GM21529 (cell line): ENCODE data around the gene ZBED6.
A peak's percentile ranks its signal among the peaks of the same experiment; 100 is the strongest.
"Not testable (repeated sequence)": the region's sequence is repeated elsewhere in the genome, so short reads cannot be mapped to it uniquely, and the experiment has no call there.

Experiments
- ATAC-seq: cut with Tn5 transposase; IDR thresholded peaks from one replicate; pipeline ENCODE4 v1.9.1; 2021; ENCODE audit not compliant: unreplicated experiment

ZBED6 gene

GRCh38 chr1:203795441-203796235 lies at the start of gene ZBED6, which contains the start of gene ZC3H11A:
ZBED6 (plus strand) TSS chr1:203795623; CDS start chr1:203797523, 1,900 bp downstream.
ZC3H11A (plus strand) TSS chr1:203795623; CDS start chr1:203817071, 21,448 bp downstream.
- ATAC-seq: peak; percentile 97

GRCh38 chr1:203746281-203746680 lies 49.1 kb upstream of the ZBED6 start:
- ATAC-seq: no peak

GRCh38 chr1:203751051-203751450 lies 44.4 kb upstream of the ZBED6 start:
- no peak for ATAC-seq

- not testable (repeated sequence) for ATAC-seq
Measured at GRCh38 chr1:203751618-203752361, 43.6 kb upstream of the ZBED6 start.

- peak; percentile 67 for ATAC-seq
Measured at GRCh38 chr1:203754455-203754864, 41.0 kb upstream of the ZBED6 start.

- no peak for ATAC-seq
Measured at GRCh38 chr1:203756036-203756435, 39.4 kb upstream of the ZBED6 start.

- not testable (repeated sequence) for ATAC-seq
Measured at GRCh38 chr1:203758749-203759148, 36.7 kb upstream of the ZBED6 start.

- no peak for ATAC-seq
Measured at GRCh38 chr1:203760506-203760905, 34.9 kb upstream of the ZBED6 start.

- not testable (repeated sequence) for ATAC-seq
Measured at GRCh38 chr1:203761958-203762357, 33.5 kb upstream of the ZBED6 start.

GRCh38 chr1:203763505-203763904 lies 31.9 kb upstream of the ZBED6 start:
- ATAC-seq: no peak

GRCh38 chr1:203764105-203765028 lies 31.1 kb upstream of the ZBED6 start:
- ATAC-seq: no peak

GRCh38 chr1:203765029-203765837 lies 30.2 kb upstream of the ZBED6 start, which contains the start of gene LAX1:
LAX1 (plus strand) TSS chr1:203765183; CDS start chr1:203765566, 383 bp downstream.
- peak; percentile 90 for ATAC-seq

- ATAC-seq: no peak
Measured at GRCh38 chr1:203768256-203768655, 27.2 kb upstream of the ZBED6 start.

- no peak for ATAC-seq
Measured at GRCh38 chr1:203769505-203770343, 25.7 kb upstream of the ZBED6 start.

GRCh38 chr1:203771901-203772301 lies 23.5 kb upstream of the ZBED6 start:
- no peak for ATAC-seq

- ATAC-seq: no peak
Measured at GRCh38 chr1:203772836-203773235, 22.6 kb upstream of the ZBED6 start.

GRCh38 chr1:203776636-203777035 lies 18.8 kb upstream of the ZBED6 start:
- no peak for ATAC-seq

- ATAC-seq: no peak
Measured at GRCh38 chr1:203777596-203777995, 17.8 kb upstream of the ZBED6 start.

- no peak for ATAC-seq
Measured at GRCh38 chr1:203778146-203778545, 17.3 kb upstream of the ZBED6 start.
